ENCODE measurements around the gene LUZP1. TPM values are rescaled to one million over a fixed set of nuclear protein-coding genes. Genes with fewer than 3 reads are reported as not detected.

The LUZP1 gene
- total RNA-seq, 1 experiment from 2014 or later: 43.4 TPM

DNA sequence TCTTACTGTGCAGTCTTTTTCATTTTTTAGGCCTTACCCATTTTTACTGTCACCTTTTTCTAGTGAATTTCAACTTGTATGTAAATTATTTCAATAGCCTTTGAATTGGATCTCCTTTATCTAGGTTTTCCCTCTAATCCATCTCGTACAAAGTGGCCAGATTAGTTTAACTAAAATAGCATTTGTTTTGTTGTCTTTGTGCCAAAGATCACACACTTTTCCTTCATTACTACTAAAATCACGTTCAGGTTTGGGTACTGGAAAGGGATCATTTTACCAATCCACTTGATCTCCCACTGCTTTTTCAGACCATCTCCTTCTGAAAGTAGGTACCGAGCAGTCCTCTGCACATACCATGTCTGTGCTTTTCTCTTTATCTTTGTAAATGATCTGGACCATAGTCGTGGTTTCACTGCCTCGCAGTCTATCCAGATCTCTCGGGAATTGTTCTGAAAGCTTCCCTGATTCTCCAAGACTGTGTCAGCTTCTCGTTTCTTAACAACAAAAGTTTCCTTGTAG, 129.3 kb downstream of the LUZP1 start:
- Mint-ChIP-seq H3K9me3 (no peaks in the 10 kb centered on the region), H3K27ac (peak overlapping the region; percentile 45), H3K36me3 (peaks cover 7% of the 10 kb centered on the region), H3K4me1 (peaks cover 55% of the 10 kb centered on the region), H3K4me3 (no peak overlapping the region), H3K27me3 (ENCODE audit: low read depth) (no peaks in the 10 kb centered on the region)
- DNase-seq (ENCODE audit: low spot score): no peak
- ChIA-PET POLR2A (no interaction called here), CTCF (no interaction called here)
- ATAC-seq: no peak
- TF ChIP-seq NR1H2 (CRISPR knock-in tag; IDR thresholded peaks at IDR 0.05) (no peak), CREM (CRISPR knock-in tag; IDR thresholded peaks at IDR 0.05) (no peak), ERG (CRISPR knock-in tag; IDR thresholded peaks at IDR 0.05) (no peak), CBFB (CRISPR knock-in tag; IDR thresholded peaks at IDR 0.05; ENCODE audit: low read depth) (no peak), ARID4B (CRISPR knock-in tag; IDR thresholded peaks at IDR 0.05; ENCODE audit: borderline replicate concordance) (no peak), E2F5 (CRISPR knock-in tag; IDR thresholded peaks at IDR 0.05) (no peak), ESRRA (CRISPR knock-in tag; IDR thresholded peaks at IDR 0.05; ENCODE audit: borderline replicate concordance) (no peak), CREB1 (CRISPR knock-in tag; IDR thresholded peaks at IDR 0.05) (no peak), ZNF425 (CRISPR knock-in tag; conservative IDR thresholded peaks at IDR 0.05) (no peak)

- Mint-ChIP-seq H3K27ac (no peak overlapping the region), H3K27me3 (ENCODE audit: low read depth) (no peaks in the 10 kb centered on the region), H3K9me3 (no peaks in the 10 kb centered on the region), H3K36me3 (peaks cover 5% of the 10 kb centered on the region), H3K4me3 (no peak overlapping the region), H3K4me1 (peaks cover 61% of the 10 kb centered on the region)
- ATAC-seq (no peak), DNase-seq (ENCODE audit: low spot score) (no peak)
- CTCF ChIA-PET: interaction anchor here (0.7 kb wide), 2 partner anchors 10 to 11 kb away, joined by 3 to 5 read pairs; no protein-coding TSS in a partner anchor
- TF ChIP-seq, protein P1, sequence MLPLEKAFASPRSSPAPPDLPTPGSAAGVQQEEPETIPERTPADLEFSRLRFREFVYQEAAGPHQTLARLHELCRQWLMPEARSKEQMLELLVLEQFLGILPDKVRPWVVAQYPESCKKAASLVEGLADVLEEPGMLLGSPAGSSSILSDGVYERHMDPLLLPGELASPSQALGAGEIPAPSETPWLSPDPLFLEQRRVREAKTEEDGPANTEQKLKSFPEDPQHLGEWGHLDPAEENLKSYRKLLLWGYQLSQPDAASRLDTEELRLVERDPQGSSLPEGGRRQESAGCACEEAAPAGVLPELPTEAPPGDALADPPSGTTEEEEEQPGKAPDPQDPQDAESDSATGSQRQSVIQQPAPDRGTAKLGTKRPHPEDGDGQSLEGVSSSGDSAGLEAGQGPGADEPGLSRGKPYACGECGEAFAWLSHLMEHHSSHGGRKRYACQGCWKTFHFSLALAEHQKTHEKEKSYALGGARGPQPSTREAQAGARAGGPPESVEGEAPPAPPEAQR (CRISPR knock-in tag; IDR thresholded peaks at IDR 0.05): no peak
- POLR2A ChIA-PET: no interaction called here
Observed at GRCh38 chr1:23037081-23037740, 131.4 kb downstream of the LUZP1 start.
